Brain pericyte (primary cell): ENCODE measurements around the gene CXorf66.
"Not testable (repeated sequence)": the region's sequence is repeated elsewhere in the genome, so short reads cannot be mapped to it uniquely, and the experiment has no call there.

Experiments used
- DNase-seq: peaks from one replicate; pipeline ENCODE4 v3.0.0-alpha.2; 2012; ENCODE audit warnings: low read depth, low spot score

CXorf66 gene

DNA sequence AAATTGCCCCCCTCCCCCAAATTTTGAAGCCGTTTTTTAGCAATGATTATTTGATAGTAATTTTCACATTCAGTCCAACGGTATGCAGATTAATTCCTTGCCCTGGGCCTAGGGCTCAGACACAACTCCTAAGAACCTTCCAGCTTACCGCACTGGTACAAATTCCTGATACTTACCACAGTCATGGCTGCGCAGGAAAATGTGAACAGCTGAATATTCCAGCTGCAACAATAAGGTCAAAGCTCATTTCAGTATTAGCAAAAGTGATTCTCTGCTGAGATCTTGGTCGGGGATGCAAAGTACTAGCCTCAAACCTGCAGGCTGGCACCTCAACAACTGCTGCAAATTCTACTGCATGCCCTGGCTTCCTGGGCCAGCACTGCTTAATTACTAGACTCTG lies 35.4 kb downstream of the CXorf66 start:
- DNase-seq, result no peak

DNA sequence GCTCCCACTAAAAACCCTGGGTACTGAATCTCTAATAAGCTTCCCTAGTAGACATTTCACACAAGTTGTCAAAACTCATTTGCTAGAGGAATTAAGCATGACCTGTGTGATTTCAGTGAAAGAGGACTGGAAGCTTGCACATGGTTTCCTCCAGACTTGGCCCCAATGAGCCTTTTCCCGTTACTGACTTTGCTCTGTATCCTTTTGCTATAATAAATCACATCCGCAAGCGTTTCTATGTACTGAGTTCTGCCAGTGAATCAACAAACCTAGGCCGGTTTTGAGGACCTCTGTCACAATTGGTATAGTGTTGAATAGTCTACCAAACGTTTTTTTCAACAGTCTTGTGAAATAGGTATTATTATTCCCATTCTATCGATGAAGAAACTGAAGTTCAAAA lies 40.6 kb downstream of the CXorf66 start:
- DNase-seq, result no peak

- DNase-seq, result no peak
Observed at GRCh38 chrX:139924069-139924695, 41.1 kb downstream of the CXorf66 start.

DNA sequence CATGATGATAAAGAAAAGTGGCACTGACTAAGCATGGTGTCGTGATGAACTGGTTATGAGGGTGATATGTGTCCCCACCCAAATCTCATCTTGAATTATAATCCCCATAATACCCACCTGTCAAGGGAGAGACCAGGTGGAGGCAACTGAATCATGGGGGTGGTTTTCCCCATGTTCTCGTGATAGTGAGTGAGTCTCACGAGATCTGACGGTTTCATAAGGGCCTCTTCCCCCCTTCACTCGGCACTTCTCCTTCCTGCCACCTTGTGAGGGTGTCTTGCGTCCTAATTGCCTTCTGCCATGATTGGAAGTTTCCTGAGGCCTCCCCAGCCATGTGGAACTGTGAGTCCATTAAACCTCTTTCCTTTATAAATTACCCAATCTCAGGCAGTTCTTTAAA lies 44.2 kb downstream of the CXorf66 start:
- DNase-seq, result not testable (repeated sequence)

- no peak for DNase-seq
Observed at GRCh38 chrX:139920316-139920715, 45.0 kb downstream of the CXorf66 start.

DNA sequence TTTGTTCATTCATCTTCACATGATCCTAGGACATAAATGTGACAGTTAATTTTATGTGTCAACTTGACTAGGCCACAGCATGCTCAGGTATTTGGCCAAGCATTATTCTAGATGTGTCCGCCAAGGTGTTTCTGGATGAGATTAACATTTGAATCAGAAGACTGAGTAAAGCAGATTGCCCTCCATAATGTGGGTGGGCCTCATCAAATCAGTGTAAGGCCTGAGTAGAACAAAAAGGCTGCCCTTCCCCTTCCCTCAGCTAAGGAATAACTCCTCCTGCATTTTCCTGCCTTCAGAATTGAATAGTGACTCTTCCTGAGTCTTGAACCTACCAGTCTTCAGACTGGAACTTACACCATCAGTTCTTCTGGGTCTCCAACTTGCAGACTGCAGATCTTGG lies 50.9 kb downstream of the CXorf66 start:
- no peak for DNase-seq

DNA sequence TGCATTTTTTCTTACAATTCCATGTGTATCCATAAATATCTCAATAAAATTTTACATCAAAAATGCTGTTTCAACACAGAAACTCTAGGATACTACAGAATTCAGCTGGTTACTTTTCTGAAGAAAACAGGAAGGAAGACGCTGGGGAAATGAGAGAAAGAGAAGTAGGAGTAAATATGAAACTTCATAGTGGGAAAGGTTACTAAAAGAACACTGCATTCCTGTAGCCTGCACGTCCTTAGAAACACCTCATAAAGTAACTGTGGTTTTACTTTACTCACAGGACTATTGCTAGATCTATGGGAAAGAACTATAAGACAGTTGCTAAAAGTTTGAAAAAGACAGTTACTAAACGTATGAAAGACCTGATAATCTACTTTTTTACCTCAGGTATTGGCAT lies 55.6 kb downstream of the CXorf66 start:
- DNase-seq, result no peak

GRCh38 chrX:139907078-139907477 lies 58.2 kb downstream of the CXorf66 start:
- DNase-seq, result no peak

- DNase-seq, result no peak
Observed at GRCh38 chrX:139905743-139906142, 59.6 kb downstream of the CXorf66 start.
